Mesothelial cell of epicardium (in vitro differentiated cells): Measurements from ENCODE around the gene HGFAC. TPM values are rescaled to one million over a fixed set of nuclear protein-coding genes. Genes with fewer than 3 reads are reported as not detected.

Experiments
- DNase-seq, 2 experiments: peaks; one replicate each; pipeline ENCODE4 v3.0.0; 2021; ENCODE audit warnings: low spot score in 2 of 2; ENCODE audit not compliant: unreplicated experiment in 2 of 2
- H3K27ac Mint-ChIP-seq: 2 replicates; pipeline ENCODE4 v1.8.0; 2021; ENCODE audit warnings: mixed read lengths
- H3K27me3 Mint-ChIP-seq: 2 replicates; pipeline ENCODE4 v1.8.0; 2021; ENCODE audit warnings: low read depth, mixed read lengths
- H3K36me3 Mint-ChIP-seq: 2 replicates; pipeline ENCODE4 v1.8.0; 2021; ENCODE audit warnings: mixed read lengths
- H3K4me1 Mint-ChIP-seq: 2 replicates; pipeline ENCODE4 v1.8.0; 2021; ENCODE audit warnings: mixed read lengths
- H3K4me3 Mint-ChIP-seq: 2 replicates; pipeline ENCODE4 v1.8.0; 2021; ENCODE audit warnings: mild to moderate bottlenecking, moderate library complexity, mixed read lengths
- H3K9me3 Mint-ChIP-seq: 2 replicates; pipeline ENCODE4 v1.8.0; 2021; ENCODE audit warnings: mixed read lengths
- total RNA-seq: library from RNA; stranded (reverse); gene quantifications from 3 replicates; pipeline ENCODE4 v1.2.1, GENCODE V29; 2021
- TF ChIP-seq, protein P1 (sequence below): fragments of 200-600 bp; sonication (generic); IDR thresholded peaks from one replicate; pipeline ENCODE4 v1.5.0; 2021; ENCODE audit warnings: antibody characterized with exemption; ENCODE audit not compliant: unreplicated experiment

HGFAC gene
- total RNA-seq, 1 donor from 2014 or later = 2.5 TPM

DNA sequence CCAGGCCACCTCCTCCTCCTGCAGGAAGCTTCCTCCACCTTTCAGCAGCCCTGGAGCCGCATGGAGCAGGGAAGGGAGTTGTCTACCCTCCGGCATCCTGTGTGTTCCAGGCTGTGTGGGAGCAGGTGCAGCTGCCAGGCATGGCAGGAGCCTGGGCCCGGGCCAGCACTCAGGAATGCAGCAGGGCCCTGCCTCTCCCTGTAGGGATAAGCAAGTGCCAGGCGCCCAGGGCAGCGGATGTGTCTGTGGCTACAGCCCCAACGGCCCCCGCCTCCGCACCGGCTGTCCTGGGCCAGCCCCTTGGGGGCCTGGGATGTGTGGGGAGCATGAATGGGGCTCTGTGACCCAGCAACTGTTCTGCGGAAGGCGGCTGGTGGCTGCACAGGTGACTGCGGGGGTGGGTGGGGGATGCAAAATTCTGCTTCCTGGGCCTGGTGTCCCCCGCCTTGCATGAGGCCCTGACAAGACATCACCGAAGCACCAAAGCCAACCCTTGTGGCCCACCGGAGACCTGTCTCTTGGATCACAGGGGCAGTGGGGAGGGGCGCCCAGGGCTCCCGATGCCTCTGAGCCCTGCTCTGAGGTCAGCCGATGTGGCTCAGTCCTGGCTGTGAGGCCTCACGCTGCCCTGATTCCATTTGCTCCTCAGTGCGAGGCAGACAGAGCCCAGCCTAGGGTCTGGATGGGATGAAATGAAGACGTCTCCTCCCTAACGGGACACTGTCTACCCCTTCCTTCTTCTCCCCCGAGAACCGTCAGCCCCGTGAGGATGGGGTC, 19.9 kb downstream of the HGFAC start:
- peaks cover 6% of the 10 kb centered on the region for H3K9me3 Mint-ChIP-seq
- H3K27ac Mint-ChIP-seq = peak overlapping the region; percentile 89
- H3K4me3 Mint-ChIP-seq = peak overlapping the region; percentile 23
- DNase-seq = peak in 1 of 2 experiments; percentile 73
- H3K36me3 Mint-ChIP-seq = peaks cover 4% of the 10 kb centered on the region
- peaks cover 42% of the 10 kb centered on the region for H3K27me3 Mint-ChIP-seq
- peaks cover 18% of the 10 kb centered on the region for H3K4me1 Mint-ChIP-seq
- TF ChIP-seq, protein P1, sequence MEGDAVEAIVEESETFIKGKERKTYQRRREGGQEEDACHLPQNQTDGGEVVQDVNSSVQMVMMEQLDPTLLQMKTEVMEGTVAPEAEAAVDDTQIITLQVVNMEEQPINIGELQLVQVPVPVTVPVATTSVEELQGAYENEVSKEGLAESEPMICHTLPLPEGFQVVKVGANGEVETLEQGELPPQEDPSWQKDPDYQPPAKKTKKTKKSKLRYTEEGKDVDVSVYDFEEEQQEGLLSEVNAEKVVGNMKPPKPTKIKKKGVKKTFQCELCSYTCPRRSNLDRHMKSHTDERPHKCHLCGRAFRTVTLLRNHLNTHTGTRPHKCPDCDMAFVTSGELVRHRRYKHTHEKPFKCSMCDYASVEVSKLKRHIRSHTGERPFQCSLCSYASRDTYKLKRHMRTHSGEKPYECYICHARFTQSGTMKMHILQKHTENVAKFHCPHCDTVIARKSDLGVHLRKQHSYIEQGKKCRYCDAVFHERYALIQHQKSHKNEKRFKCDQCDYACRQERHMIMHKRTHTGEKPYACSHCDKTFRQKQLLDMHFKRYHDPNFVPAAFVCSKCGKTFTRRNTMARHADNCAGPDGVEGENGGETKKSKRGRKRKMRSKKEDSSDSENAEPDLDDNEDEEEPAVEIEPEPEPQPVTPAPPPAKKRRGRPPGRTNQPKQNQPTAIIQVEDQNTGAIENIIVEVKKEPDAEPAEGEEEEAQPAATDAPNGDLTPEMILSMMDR = no peak

DNA sequence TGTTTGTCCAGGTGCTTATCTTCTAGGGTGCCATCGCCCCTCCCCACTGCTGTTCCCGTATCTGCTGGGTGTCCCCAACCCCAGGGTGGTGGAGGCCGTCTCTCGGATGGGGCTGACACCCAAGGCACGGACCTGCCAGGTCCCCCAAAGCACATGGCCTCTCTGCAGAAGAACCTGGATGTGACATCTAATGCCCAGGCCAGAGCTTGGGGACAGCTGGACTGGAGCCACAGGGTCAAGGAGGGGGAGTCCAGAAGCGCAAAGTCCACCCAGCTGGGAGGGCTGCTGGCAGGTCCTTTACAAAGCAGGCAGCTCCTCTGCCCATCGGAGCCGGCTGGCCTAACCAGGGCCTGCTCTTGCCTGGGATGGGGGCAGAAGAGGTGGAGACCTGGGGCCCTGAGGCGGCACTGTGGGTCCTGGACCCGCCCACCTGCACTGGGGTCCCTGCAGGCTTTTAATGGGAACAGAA, 20.6 kb downstream of the HGFAC start:
- Mint-ChIP-seq H3K36me3 (peaks cover 4% of the 10 kb centered on the region), H3K27me3 (peaks cover 42% of the 10 kb centered on the region), H3K4me1 (peaks cover 18% of the 10 kb centered on the region), H3K4me3 (peak overlapping the region; percentile 55), H3K9me3 (peaks cover 6% of the 10 kb centered on the region), H3K27ac (peak overlapping the region; percentile 89)
- DNase-seq = no peak
- TF ChIP-seq, protein P1 = no peak

DNA sequence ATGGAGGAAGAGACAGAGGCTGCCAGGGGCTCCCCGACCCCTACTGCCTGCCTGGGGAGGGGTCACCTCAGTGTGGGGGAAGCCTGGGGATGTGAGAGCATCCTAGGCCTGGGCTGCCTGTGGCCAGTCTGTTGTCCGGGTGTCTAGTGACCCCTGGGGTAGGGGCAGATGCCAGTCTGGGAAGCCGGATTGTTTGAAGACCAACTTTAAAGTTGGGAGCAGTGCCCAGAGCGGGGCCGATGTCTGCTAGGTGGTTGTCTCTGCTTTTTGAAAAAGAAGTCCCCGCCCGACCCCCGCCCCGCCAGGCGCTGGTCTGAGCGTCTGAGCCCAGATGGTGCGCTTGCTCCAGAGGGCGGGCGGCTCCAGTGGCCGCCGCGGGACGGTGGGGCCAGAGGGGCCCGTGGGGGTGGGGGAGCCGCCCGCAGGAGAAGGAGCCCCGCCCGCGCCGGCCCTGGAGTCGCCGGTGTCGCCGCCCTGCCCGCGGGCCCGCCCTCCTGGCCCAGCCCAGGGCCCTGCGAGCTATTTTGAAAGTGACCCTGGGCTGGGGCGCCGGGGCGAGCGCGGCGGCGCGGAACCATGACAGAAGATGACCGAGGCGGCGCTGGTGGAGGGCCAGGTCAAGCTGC, 21.1 kb downstream of the HGFAC start, which contains the start of gene DOK7:
DOK7 (plus strand) TSS at position 517 of the 626 bp plus-strand sequence; CDS start at position 587, 70 bp downstream.
- peaks cover 4% of the 10 kb centered on the region for H3K36me3 Mint-ChIP-seq
- DNase-seq = no peak
- H3K27me3 Mint-ChIP-seq = peaks cover 41% of the 10 kb centered on the region
- peak within 1 kb of the TSS; percentile 55 for H3K4me3 Mint-ChIP-seq
- H3K27ac Mint-ChIP-seq = peak within 1 kb of the TSS; percentile 89
- TF ChIP-seq, protein P1 = no peak
- peaks cover 6% of the 10 kb centered on the region for H3K9me3 Mint-ChIP-seq
- peaks cover 18% of the 10 kb centered on the region for H3K4me1 Mint-ChIP-seq

DNA sequence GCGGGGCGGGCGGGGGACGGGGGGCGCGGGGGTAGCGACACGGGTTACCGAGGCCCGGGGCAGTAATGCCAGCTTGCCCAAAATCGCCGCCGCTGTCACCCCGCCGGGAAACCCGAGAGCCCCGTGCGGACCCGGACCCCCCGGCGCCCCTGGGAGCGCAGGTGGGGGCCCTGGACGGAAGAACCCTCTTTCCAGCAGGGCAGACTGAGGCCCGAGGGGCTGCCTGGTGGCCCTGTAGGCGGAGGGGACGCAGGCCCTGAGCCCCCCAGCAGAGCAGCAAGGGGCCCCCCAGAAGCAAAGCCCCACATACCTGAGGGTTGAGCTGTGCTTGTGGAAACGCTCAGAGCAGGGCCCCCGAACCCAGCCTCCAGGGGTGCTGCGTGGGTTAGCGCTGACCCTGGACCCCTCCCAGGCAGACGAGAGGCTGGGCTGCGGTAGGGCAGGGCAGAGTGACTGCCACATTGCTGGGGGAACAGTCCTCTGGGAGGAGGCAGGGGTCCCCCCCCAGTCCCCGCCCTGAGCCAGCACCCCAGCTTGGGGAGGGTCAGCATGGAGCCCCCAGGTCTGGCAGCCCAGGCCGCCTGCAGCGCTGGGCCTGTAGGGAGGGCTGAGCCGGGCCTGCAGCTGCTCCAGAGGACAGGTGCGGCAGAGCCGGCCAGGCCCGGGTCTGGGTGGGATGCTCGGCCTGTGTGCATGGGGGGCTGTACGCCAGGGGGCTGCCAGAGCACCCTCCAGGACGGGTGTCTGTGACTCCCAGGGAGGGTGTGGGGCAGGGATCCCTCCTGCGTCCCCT, 22.0 kb downstream of the HGFAC start:
- peaks cover 6% of the 10 kb centered on the region for H3K9me3 Mint-ChIP-seq
- peak overlapping the region; percentile 47 for H3K4me3 Mint-ChIP-seq
- peaks cover 18% of the 10 kb centered on the region for H3K4me1 Mint-ChIP-seq
- no peak for DNase-seq
- H3K27ac Mint-ChIP-seq = no peak overlapping the region
- H3K36me3 Mint-ChIP-seq = peaks cover 4% of the 10 kb centered on the region
- peaks cover 34% of the 10 kb centered on the region for H3K27me3 Mint-ChIP-seq
- TF ChIP-seq, protein P1 = no peak

DNA sequence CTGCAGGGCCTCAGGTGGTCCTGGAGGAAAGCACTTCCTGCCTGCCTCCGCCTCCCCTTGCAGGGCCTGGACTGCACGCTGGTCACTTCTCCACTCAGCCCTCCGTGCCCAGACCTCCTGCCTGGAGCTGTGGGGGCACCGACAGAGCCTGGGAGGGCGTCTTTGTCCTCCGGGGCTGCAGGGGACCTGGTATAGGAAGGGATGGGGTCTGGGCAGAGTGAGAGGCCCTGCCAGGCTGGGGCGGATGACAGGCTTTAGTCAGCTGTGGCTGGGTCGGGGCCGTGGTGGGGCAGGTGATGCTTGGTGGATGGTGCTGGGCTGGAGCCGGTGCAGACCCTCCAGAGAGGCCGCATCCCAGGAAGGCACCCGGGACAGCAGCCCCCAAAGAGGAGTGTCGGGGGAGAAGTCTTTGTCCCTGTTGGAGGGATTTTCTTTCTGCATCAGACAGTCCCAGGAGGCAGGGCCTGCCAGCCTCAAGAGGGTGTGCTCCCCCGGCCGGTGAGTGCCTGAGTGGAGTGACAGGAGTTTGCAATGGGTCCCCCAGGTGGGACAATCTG, 22.7 kb downstream of the HGFAC start:
- peak overlapping the region; percentile 47 for H3K4me3 Mint-ChIP-seq
- H3K27me3 Mint-ChIP-seq = peaks cover 31% of the 10 kb centered on the region
- H3K9me3 Mint-ChIP-seq = peaks cover 6% of the 10 kb centered on the region
- H3K36me3 Mint-ChIP-seq = peaks cover 4% of the 10 kb centered on the region
- DNase-seq = no peak
- TF ChIP-seq, protein P1 = no peak
- H3K27ac Mint-ChIP-seq = no peak overlapping the region
- peaks cover 18% of the 10 kb centered on the region for H3K4me1 Mint-ChIP-seq
